Caco-2 (cell line): ENCODE data around the gene MXRA7. TPM values are rescaled to one million over a fixed set of nuclear protein-coding genes. Genes with fewer than 3 reads are reported as not detected.

ENCODE experiments used
- BruUV-seq: library from RNA; stranded (reverse); fragments of 400-500 nt; replicated peaks from 2 replicates; lab custom pipeline; 2021; lab: Mats Ljungman, UMichigan
- CTCF ChIA-PET: fragments of 300-600 bp; sonication (Branson Sonifier 250); formaldehyde crosslinking; loops from one replicate; lab custom pipeline; 2022; ENCODE audit warnings: antibody characterized with exemption; lab: Charles Lee
- POLR2A ChIA-PET: fragments of 300-600 bp; sonication (Branson Sonifier 250); formaldehyde crosslinking; loops from one replicate; lab custom pipeline; 2022; ENCODE audit warnings: antibody characterized with exemption; lab: Charles Lee
- DNase-seq, 2 experiments: peaks; one replicate each; pipeline versions ENCODE4 v3.0.0 to v3.0.0-alpha.2; 2020 to 2022
- H3K27me3 ChIP-seq: replicated peaks from 2 replicates; pipeline ENCODE4 v1.6.0; 2011; ENCODE audit warnings: low read length; ENCODE audit not compliant: control insufficient read depth, insufficient read depth
- H3K36me3 ChIP-seq: 2 replicates; pipeline ENCODE4 v1.5.1; 2011; ENCODE audit warnings: low read length; ENCODE audit not compliant: control insufficient read depth, insufficient read depth
- H3K4me1 ChIP-seq: fragments of 250-450 bp; sonication (Bioruptor Pico); 2 replicates; pipeline ENCODE4 v1.5.1; 2020; ENCODE audit warnings: mild to moderate bottlenecking
- H3K4me3 ChIP-seq: 2 replicates; pipeline ENCODE4 v1.5.1; 2011; ENCODE audit warnings: low read depth, mild to moderate bottlenecking, control low read depth, low read length
- H3K9me3 ChIP-seq: fragments of 250-450 bp; sonication (Bioruptor Pico); 2 replicates; pipeline ENCODE4 v1.5.1; 2020; ENCODE audit warnings: mild to moderate bottlenecking, moderate library complexity
- H3K27ac Mint-ChIP-seq: one replicate; pipeline ENCODE4 v1.8.0; 2022; ENCODE audit warnings: mixed read lengths; ENCODE audit not compliant: unreplicated experiment
- H3K27me3 Mint-ChIP-seq: one replicate; pipeline ENCODE4 v1.8.0; 2022; ENCODE audit warnings: mixed read lengths; ENCODE audit not compliant: insufficient read depth, unreplicated experiment
- H3K36me3 Mint-ChIP-seq: one replicate; pipeline ENCODE4 v1.8.0; 2022; ENCODE audit warnings: mild to moderate bottlenecking, mixed read lengths; ENCODE audit not compliant: insufficient read depth, unreplicated experiment
- H3K4me1 Mint-ChIP-seq: one replicate; pipeline ENCODE4 v1.8.0; 2022; ENCODE audit warnings: low read depth, mixed read lengths; ENCODE audit not compliant: unreplicated experiment
- H3K4me3 Mint-ChIP-seq: one replicate; pipeline ENCODE4 v1.8.0; 2022; ENCODE audit warnings: mild to moderate bottlenecking, moderate library complexity, mixed read lengths; ENCODE audit not compliant: unreplicated experiment
- H3K9me3 Mint-ChIP-seq: one replicate; pipeline ENCODE4 v1.8.0; 2022; ENCODE audit warnings: mixed read lengths; ENCODE audit not compliant: unreplicated experiment
- CTCF ChIP-seq, 2 experiments: fragments of 200-600 bp in 1 of 2; IDR thresholded peaks; 1 replicate in 1 of 2; 2 replicates in 1 of 2; pipeline versions ENCODE4 v1.5.1 to v1.8.0; 2011 to 2022; ENCODE audit warnings: antibody characterized with exemption in 1 of 2, control low read depth in 1 of 2, inconsistent platforms in 1 of 2, low read depth in 1 of 2, low read length in 1 of 2, mild to moderate bottlenecking in 1 of 2, moderate library complexity in 1 of 2; ENCODE audit not compliant: insufficient read depth in 1 of 2, severe bottlenecking in 1 of 2, unreplicated experiment in 1 of 2
- intact Hi-C: fragments of 100-400 bp; cut with micrococcal nuclease; formaldehyde crosslinking; loops from one replicate; pipeline ENCODE4 v1.10.0; 2022; ENCODE audit not compliant: unreplicated experiment
- total RNA-seq: library from RNA; stranded (reverse); gene quantifications from 2 replicates; pipeline ENCODE4 v1.2.3, GENCODE V29; 2022

The MXRA7 gene
- total RNA-seq, 1 experiment from 2014 or later = 70.2 TPM

- Histone ChIP-seq H3K4me3 (no peak overlapping the region), H3K27me3 (no peaks in the 10 kb centered on the region), H3K36me3 (no peaks in the 10 kb centered on the region; the same call in 1 of the 2 replicates), H3K4me1 (peaks cover 22% of the 10 kb centered on the region), H3K9me3 (no peaks in the 10 kb centered on the region)
- no peak for TF ChIP-seq CTCF (IDR thresholded peaks at IDR 0.05; ENCODE audit: insufficient read depth in 1 of 2, low read depth in 1 of 2, low read length in 1 of 2, severe bottlenecking in 1 of 2, unreplicated experiment in 1 of 2)
- Mint-ChIP-seq H3K36me3 (peaks cover 24% of the 10 kb centered on the region), H3K9me3 (no peaks in the 10 kb centered on the region), H3K27me3 (no peaks in the 10 kb centered on the region), H3K27ac (no peak overlapping the region), H3K4me1 (peaks cover 4% of the 10 kb centered on the region), H3K4me3 (no peak overlapping the region)
- BruUV-seq = no TSS peak
- ChIA-PET CTCF (interaction anchor here (0.6 to 2.1 kb wide), 8 partner anchors 11 to 177 kb away, joined by 3 to 20 read pairs (median 6); no protein-coding TSS in a partner anchor), POLR2A (interaction anchor here (1.0 to 2.2 kb wide), 3 partner anchors 11 to 125 kb away, joined by 3 to 6 read pairs (median 3); no protein-coding TSS in a partner anchor)
- intact Hi-C loops = no loop called here
- no peak for DNase-seq
Observed at GRCh38 chr17:76682296-76682695, 28.5 kb downstream of the MXRA7 start.

GRCh38 chr17:76681222-76682137 is 29.3 kb downstream of the MXRA7 start:
- Histone ChIP-seq H3K4me3 (no peak overlapping the region), H3K9me3 (no peaks in the 10 kb centered on the region), H3K27me3 (no peaks in the 10 kb centered on the region), H3K36me3 (no peaks in the 10 kb centered on the region; the same call in 1 of the 2 replicates), H3K4me1 (peaks cover 14% of the 10 kb centered on the region)
- peak; percentile 87 to 91 for TF ChIP-seq CTCF (IDR thresholded peaks at IDR 0.05; ENCODE audit: insufficient read depth in 1 of 2, low read depth in 1 of 2, low read length in 1 of 2, severe bottlenecking in 1 of 2, unreplicated experiment in 1 of 2)
- ChIA-PET CTCF (interaction anchor here (0.6 to 2.1 kb wide), 21 partner anchors 10 to 368 kb away, joined by 3 to 20 read pairs (median 4); partner anchors contain the start of genes AANAT, JMJD6, METTL23 and MXRA7), POLR2A (interaction anchor here (1.0 to 2.2 kb wide), 3 partner anchors 10 to 124 kb away, joined by 3 to 6 read pairs (median 3); no protein-coding TSS in a partner anchor)
- no peak overlapping the region for H3K4me3 Mint-ChIP-seq
- peak; percentile 80 for DNase-seq
- no peaks in the 10 kb centered on the region for H3K27me3 Mint-ChIP-seq
- intact Hi-C loops = loop anchor here (2.0 kb wide), 1 partner anchor 57 kb away; no protein-coding TSS in a partner anchor
- no peak overlapping the region for H3K27ac Mint-ChIP-seq
- no peaks in the 10 kb centered on the region for H3K9me3 Mint-ChIP-seq
- no peaks in the 10 kb centered on the region for H3K4me1 Mint-ChIP-seq
- peaks cover 24% of the 10 kb centered on the region for H3K36me3 Mint-ChIP-seq
- no TSS peak for BruUV-seq

GRCh38 chr17:76679239-76679638 is 31.5 kb downstream of the MXRA7 start:
- POLR2A ChIA-PET = interaction anchor here (0.6 kb wide), 1 partner anchor 121 kb away, joined by 3 read pairs; no protein-coding TSS in a partner anchor
- peaks cover 24% of the 10 kb centered on the region for H3K36me3 Mint-ChIP-seq
- Histone ChIP-seq H3K4me3 (no peak overlapping the region), H3K9me3 (no peaks in the 10 kb centered on the region), H3K36me3 (no peaks in the 10 kb centered on the region; the same call in 1 of the 2 replicates), H3K27me3 (no peaks in the 10 kb centered on the region), H3K4me1 (peaks cover 8% of the 10 kb centered on the region; the same call in 1 of the 2 replicates)
- CTCF ChIA-PET = interaction anchor here (0.7 kb wide), 1 partner anchor 10 kb away, joined by 5 read pairs; no protein-coding TSS in a partner anchor
- DNase-seq = no peak
- no peaks in the 10 kb centered on the region for H3K27me3 Mint-ChIP-seq
- BruUV-seq = no TSS peak
- intact Hi-C loops = no loop called here
- TF ChIP-seq CTCF (IDR thresholded peaks at IDR 0.05; ENCODE audit: insufficient read depth in 1 of 2, low read depth in 1 of 2, low read length in 1 of 2, severe bottlenecking in 1 of 2, unreplicated experiment in 1 of 2) = no peak
- no peaks in the 10 kb centered on the region for H3K4me1 Mint-ChIP-seq
- H3K4me3 Mint-ChIP-seq = no peak overlapping the region
- no peaks in the 10 kb centered on the region for H3K9me3 Mint-ChIP-seq
- H3K27ac Mint-ChIP-seq = no peak overlapping the region
